Superior temporal gyrus (tissue), 1 donor: ENCODE results near the gene BHLHE23.
"Not testable (repeated sequence)": the region's sequence is repeated elsewhere in the genome, so short reads cannot be mapped to it uniquely, and the experiment has no call there.

Source experiments
- DNase-seq: peaks from one replicate; pipeline ENCODE4 v3.0.0-alpha.2; 2016; ENCODE audit errors: extremely low spot score

The BHLHE23 gene

GRCh38 chr20:62961310-62961783 is 45.4 kb downstream of the BHLHE23 start:
- no peak for DNase-seq

DNA sequence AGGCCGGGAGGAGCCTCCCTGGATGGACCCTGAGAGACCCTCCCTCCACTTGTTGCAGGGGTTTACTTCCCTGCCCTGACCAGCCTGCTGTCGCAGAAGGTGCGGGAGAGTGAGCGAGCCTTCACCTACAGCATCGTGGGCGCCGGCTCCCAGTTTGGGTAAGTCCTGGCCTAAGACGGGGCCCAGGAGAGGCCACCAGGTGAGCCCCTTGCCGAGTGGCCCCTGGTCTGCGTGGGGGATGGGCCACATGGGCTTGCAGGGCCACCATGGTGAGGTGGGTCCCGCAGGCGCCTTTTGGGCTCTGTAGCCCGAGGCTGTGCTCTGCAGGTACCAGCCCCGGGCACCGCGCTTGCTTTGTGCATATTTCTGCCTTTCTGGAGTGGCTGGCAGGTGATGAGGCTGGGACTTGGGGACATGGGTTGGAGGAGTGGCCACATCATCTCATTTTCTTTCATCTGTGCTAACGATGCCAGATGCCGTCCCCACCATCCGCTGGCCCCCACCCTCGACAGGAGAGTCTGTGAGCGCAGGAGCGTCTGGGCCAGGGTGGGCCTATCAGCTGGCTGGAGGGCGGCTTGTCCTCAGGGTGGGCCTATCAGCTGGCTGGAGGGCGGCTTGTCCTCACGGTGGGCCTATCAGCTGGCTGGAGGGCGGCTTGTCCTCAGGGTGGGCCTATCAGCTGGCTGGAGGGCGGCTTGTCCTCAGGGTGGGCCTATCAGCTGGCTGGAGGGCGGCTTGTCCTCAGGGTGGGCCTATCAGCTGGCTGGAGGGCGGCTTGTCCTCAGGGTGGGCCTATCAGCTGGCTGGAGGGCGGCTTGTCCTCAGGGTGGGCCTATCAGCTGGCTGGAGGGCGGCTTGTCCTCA is 46.1 kb downstream of the BHLHE23 start:
- DNase-seq = not testable (repeated sequence)

GRCh38 chr20:62959998-62960436 is 46.7 kb downstream of the BHLHE23 start:
- DNase-seq = no peak

- no peak for DNase-seq
Observed at GRCh38 chr20:62959101-62959971, 47.4 kb downstream of the BHLHE23 start.

DNA sequence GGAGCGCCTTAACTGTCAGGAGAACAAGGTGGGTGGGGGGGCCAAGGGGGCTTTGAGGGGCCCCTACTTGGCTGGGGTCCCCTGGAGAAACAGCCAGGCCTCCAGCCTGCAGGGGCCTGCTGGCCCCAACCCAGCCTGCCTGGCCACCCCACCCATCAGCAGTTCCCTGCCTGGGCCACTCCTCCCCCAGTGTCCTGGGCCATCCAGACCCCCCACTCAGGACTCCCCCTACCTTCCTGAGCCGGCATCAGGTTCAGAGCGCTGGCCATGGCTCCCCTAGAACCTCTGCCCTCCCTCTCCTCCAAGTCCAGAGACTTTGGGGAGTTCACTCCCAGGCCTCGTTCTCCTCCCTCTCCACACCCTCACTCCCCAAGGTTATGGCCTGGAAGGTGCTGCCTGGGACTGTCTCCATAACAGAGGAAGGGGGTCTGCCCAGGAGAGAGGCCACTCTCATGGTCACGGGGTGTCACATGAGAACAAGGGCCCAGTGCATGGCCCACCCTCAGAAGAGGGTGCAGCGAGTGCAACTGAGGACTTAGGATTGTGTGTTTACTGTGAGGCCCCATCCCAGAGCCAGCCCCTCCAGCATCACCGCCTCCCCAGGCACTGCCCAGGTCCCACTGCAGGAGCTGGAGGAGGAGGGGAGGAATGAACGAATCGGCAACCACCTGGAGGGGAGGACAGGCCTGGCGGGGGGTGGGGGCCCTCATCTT is 48.2 kb downstream of the BHLHE23 start:
- no peak for DNase-seq

GRCh38 chr20:62957136-62958117 is 49.3 kb downstream of the BHLHE23 start:
- no peak for DNase-seq

GRCh38 chr20:62956387-62957135 is 50.2 kb downstream of the BHLHE23 start:
- DNase-seq = no peak
